ENCODE measurements around the gene LTBP2. TPM values are rescaled to one million over a fixed set of nuclear protein-coding genes. Genes with fewer than 3 reads are reported as not detected.

LTBP2 gene
- total RNA-seq, 4 donors from 2014 or later, result 19.8 to 51.9 (median 28.8) TPM

GRCh38 chr14:74504874-74505720 lies 106.9 kb downstream of the LTBP2 start:
- Histone ChIP-seq H3K27me3 (no peaks in the 10 kb centered on the region), H3K36me3 (no peaks in the 10 kb centered on the region), H3K4me3 (no peak overlapping the region), H3K4me1 (no peaks in the 10 kb centered on the region), H3K27ac (no peak overlapping the region), H3K9me3 (no peaks in the 10 kb centered on the region)
- intact Hi-C loops (cut with DNase I; ENCODE audit: low total_unique reads), result no loop called here
- ATAC-seq (no peak), DNase-seq (no peak)
- TF ChIP-seq POLR2A (IDR thresholded peaks at IDR 0.05) (no peak), CTCF (IDR thresholded peaks at IDR 0.05 in 4 of 5, conservative IDR thresholded peaks at IDR 0.05 in 1 of 5) (no peak)
- in situ Hi-C loops (cut with MboI; ENCODE audit: low sequenced_read_pairs in 4 of 4), result no loop called here

- H3K27me3 ChIP-seq, result no peaks in the 10 kb centered on the region
- no peak overlapping the region for H3K27ac ChIP-seq
- no peaks in the 10 kb centered on the region for H3K4me1 ChIP-seq
- no peaks in the 10 kb centered on the region for H3K9me3 ChIP-seq
- H3K36me3 ChIP-seq, result no peaks in the 10 kb centered on the region
- H3K4me3 ChIP-seq, result no peak overlapping the region
- intact Hi-C loops (cut with DNase I; ENCODE audit: low total_unique reads) (no loop called here), in situ Hi-C loops (cut with MboI; ENCODE audit: low sequenced_read_pairs in 4 of 4) (no loop called here)
- TF ChIP-seq POLR2A (IDR thresholded peaks at IDR 0.05), result no peak
- no peak for TF ChIP-seq CTCF (IDR thresholded peaks at IDR 0.05 in 4 of 5, conservative IDR thresholded peaks at IDR 0.05 in 1 of 5)
- no peak for DNase-seq
- ATAC-seq, result no peak
Observed at GRCh38 chr14:74504412-74504811, 107.6 kb downstream of the LTBP2 start.

GRCh38 chr14:74503938-74504335 lies 108.1 kb downstream of the LTBP2 start:
- intact Hi-C loops (cut with DNase I; ENCODE audit: low total_unique reads) (no loop called here), in situ Hi-C loops (cut with MboI; ENCODE audit: low sequenced_read_pairs in 4 of 4) (no loop called here)
- no peak for ATAC-seq
- no peak for TF ChIP-seq POLR2A (IDR thresholded peaks at IDR 0.05)
- no peak for TF ChIP-seq CTCF (IDR thresholded peaks at IDR 0.05 in 4 of 5, conservative IDR thresholded peaks at IDR 0.05 in 1 of 5)
- DNase-seq, result no peak
- no peaks in the 10 kb centered on the region for H3K27me3 ChIP-seq
- no peak overlapping the region for H3K4me3 ChIP-seq
- H3K4me1 ChIP-seq, result no peaks in the 10 kb centered on the region
- no peak overlapping the region for H3K27ac ChIP-seq
- no peaks in the 10 kb centered on the region for H3K36me3 ChIP-seq
- H3K9me3 ChIP-seq, result no peaks in the 10 kb centered on the region

GRCh38 chr14:74503291-74503937 lies 108.6 kb downstream of the LTBP2 start:
- intact Hi-C loops (cut with DNase I; ENCODE audit: low total_unique reads), result no loop called here
- H3K27me3 ChIP-seq, result no peaks in the 10 kb centered on the region
- no peak overlapping the region for H3K4me3 ChIP-seq
- H3K4me1 ChIP-seq, result no peaks in the 10 kb centered on the region
- in situ Hi-C loops (cut with MboI; ENCODE audit: low sequenced_read_pairs in 4 of 4), result no loop called here
- H3K27ac ChIP-seq, result no peak overlapping the region
- TF ChIP-seq POLR2A (IDR thresholded peaks at IDR 0.05) (no peak), CTCF (IDR thresholded peaks at IDR 0.05 in 4 of 5, conservative IDR thresholded peaks at IDR 0.05 in 1 of 5) (no peak)
- H3K36me3 ChIP-seq, result no peaks in the 10 kb centered on the region
- DNase-seq (no peak), ATAC-seq (no peak)
- H3K9me3 ChIP-seq, result no peaks in the 10 kb centered on the region
